HL-60 (cell line): Measurements from ENCODE around the gene NAGLU.

ENCODE experiments used
- DNase-seq, 2 experiments: peaks; one replicate each; pipeline ENCODE4 v3.0.0-alpha.2; 2010 to 2020; ENCODE audit warnings: low read depth in 1 of 2, low spot score in 1 of 2
- H3K27ac ChIP-seq: fragments of 250-450 bp; sonication (Bioruptor Pico); replicated peaks from 2 replicates; pipeline ENCODE4 v1.5.1; 2020; ENCODE audit warnings: mild to moderate bottlenecking, moderate library complexity
- H3K27me3 ChIP-seq: fragments of 250-450 bp; sonication (Bioruptor Pico); 2 replicates; pipeline ENCODE4 v1.5.1; 2021; ENCODE audit warnings: mild to moderate bottlenecking, moderate library complexity; ENCODE audit not compliant: insufficient read depth, poor library complexity, severe bottlenecking
- H3K4me3 ChIP-seq: replicated peaks from 2 replicates; pipeline ENCODE4 v1.5.1; 2011; ENCODE audit warnings: mild to moderate bottlenecking, control low read depth, low read length; ENCODE audit not compliant: insufficient read depth
- GABPA ChIP-seq: IDR thresholded peaks from 2 replicates; pipeline ENCODE4 v1.6.1; 2012; ENCODE audit warnings: low read depth
- POLR2AphosphoS5 ChIP-seq: IDR thresholded peaks from 2 replicates; pipeline ENCODE4 v1.6.1; 2012; ENCODE audit warnings: low read depth
- SPI1 ChIP-seq: IDR thresholded peaks from 2 replicates; pipeline ENCODE4 v1.6.1; 2012; ENCODE audit warnings: low read depth, mild to moderate bottlenecking, borderline replicate concordance
- TF ChIP-seq, protein P1 (sequence below): IDR thresholded peaks from 2 replicates; pipeline ENCODE4 v1.6.1; 2012; ENCODE audit warnings: low read depth; ENCODE audit not compliant: insufficient replicate concordance
- TF ChIP-seq, protein P2 (sequence below): IDR thresholded peaks from one replicate; pipeline ENCODE4 v1.5.1; 2011; ENCODE audit warnings: low read length, control low read depth, inconsistent platforms; ENCODE audit not compliant: insufficient read depth

NAGLU gene

DNA sequence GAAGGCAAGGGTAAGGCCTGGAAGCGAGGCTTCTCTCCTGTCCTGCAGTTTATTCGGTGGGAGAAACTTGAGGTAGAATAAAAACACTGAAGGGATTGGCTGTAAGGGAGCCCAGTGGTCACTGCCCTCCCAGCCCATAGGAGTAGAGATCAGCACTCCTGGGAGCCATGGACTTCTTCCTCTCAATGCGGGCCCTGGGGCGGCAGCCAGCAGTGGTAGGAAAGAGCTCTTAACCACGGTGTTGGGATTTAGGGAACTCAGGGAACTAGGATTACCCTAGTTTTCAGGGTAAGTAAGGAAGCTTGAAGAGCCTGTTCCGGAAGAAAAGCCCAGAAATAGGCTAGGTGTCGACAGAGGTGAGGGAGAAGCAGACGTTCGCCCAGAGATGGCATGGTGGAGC, 23.8 kb upstream of the NAGLU start:
- Histone ChIP-seq H3K27ac (no peak overlapping the region), H3K4me3 (no peak overlapping the region), H3K27me3 (no peaks in the 10 kb centered on the region)
- DNase-seq, result no peak
- no peak for TF ChIP-seq SPI1
- TF ChIP-seq, protein P1, sequence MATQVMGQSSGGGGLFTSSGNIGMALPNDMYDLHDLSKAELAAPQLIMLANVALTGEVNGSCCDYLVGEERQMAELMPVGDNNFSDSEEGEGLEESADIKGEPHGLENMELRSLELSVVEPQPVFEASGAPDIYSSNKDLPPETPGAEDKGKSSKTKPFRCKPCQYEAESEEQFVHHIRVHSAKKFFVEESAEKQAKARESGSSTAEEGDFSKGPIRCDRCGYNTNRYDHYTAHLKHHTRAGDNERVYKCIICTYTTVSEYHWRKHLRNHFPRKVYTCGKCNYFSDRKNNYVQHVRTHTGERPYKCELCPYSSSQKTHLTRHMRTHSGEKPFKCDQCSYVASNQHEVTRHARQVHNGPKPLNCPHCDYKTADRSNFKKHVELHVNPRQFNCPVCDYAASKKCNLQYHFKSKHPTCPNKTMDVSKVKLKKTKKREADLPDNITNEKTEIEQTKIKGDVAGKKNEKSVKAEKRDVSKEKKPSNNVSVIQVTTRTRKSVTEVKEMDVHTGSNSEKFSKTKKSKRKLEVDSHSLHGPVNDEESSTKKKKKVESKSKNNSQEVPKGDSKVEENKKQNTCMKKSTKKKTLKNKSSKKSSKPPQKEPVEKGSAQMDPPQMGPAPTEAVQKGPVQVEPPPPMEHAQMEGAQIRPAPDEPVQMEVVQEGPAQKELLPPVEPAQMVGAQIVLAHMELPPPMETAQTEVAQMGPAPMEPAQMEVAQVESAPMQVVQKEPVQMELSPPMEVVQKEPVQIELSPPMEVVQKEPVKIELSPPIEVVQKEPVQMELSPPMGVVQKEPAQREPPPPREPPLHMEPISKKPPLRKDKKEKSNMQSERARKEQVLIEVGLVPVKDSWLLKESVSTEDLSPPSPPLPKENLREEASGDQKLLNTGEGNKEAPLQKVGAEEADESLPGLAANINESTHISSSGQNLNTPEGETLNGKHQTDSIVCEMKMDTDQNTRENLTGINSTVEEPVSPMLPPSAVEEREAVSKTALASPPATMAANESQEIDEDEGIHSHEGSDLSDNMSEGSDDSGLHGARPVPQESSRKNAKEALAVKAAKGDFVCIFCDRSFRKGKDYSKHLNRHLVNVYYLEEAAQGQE, result no peak
- no peak for TF ChIP-seq POLR2AphosphoS5
- TF ChIP-seq GABPA, result no peak
- TF ChIP-seq, protein P2, sequence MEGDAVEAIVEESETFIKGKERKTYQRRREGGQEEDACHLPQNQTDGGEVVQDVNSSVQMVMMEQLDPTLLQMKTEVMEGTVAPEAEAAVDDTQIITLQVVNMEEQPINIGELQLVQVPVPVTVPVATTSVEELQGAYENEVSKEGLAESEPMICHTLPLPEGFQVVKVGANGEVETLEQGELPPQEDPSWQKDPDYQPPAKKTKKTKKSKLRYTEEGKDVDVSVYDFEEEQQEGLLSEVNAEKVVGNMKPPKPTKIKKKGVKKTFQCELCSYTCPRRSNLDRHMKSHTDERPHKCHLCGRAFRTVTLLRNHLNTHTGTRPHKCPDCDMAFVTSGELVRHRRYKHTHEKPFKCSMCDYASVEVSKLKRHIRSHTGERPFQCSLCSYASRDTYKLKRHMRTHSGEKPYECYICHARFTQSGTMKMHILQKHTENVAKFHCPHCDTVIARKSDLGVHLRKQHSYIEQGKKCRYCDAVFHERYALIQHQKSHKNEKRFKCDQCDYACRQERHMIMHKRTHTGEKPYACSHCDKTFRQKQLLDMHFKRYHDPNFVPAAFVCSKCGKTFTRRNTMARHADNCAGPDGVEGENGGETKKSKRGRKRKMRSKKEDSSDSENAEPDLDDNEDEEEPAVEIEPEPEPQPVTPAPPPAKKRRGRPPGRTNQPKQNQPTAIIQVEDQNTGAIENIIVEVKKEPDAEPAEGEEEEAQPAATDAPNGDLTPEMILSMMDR, result no peak

DNA sequence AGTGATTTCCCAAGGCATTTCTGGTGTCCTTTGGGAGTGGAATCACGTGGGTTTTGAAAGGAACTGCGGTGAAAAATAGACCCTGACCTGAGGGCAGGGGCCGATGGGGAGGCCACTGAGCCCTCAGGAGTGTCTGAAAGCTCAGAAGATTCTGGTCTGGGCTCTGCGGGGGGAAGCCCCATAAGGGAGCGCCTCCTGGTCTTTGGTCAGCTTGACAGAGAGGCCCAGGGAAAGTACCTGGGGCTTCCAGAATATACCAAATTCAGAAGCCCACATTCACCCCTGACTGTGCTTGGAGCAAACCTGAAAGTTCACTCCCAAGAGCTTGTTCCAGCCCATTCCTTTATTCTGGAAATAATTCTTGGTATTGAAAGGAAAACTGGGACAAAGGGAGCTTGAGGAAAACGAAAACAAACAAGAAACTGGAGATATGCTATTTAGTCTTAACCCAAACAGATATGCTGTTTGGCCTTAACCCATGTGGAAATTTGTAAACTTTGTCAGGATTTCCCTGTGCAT, 23.2 kb upstream of the NAGLU start:
- H3K4me3 ChIP-seq, result no peak overlapping the region
- TF ChIP-seq POLR2AphosphoS5, result no peak
- TF ChIP-seq, protein P2, result no peak
- TF ChIP-seq SPI1, result no peak
- TF ChIP-seq, protein P1, result no peak
- no peak for TF ChIP-seq GABPA
- no peak overlapping the region for H3K27ac ChIP-seq
- H3K27me3 ChIP-seq, result no peaks in the 10 kb centered on the region
- DNase-seq, result no peak

DNA sequence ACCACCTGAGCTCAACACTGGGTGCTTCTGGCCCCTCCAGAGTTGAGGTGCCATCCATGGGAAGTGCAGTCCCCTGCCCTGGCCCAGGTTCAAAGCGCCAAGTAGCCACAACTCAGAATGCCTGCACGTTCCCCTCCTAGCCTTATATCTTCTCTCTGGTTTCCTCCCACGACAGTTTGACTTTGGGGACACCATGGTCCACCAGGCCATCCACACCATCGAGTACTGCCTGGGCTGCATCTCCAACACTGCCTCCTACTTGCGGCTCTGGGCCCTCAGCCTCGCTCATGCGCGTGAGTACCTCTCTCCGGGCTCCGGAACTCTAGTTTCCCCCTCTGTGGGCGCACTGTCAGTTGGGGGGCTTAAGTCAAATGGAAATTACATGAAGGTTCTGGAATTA, 22.4 kb upstream of the NAGLU start:
- Histone ChIP-seq H3K27me3 (no peaks in the 10 kb centered on the region), H3K4me3 (no peak overlapping the region), H3K27ac (no peak overlapping the region)
- TF ChIP-seq POLR2AphosphoS5 (no peak), GABPA (no peak), SPI1 (no peak)
- TF ChIP-seq, protein P2, result no peak
- DNase-seq, result no peak

DNA sequence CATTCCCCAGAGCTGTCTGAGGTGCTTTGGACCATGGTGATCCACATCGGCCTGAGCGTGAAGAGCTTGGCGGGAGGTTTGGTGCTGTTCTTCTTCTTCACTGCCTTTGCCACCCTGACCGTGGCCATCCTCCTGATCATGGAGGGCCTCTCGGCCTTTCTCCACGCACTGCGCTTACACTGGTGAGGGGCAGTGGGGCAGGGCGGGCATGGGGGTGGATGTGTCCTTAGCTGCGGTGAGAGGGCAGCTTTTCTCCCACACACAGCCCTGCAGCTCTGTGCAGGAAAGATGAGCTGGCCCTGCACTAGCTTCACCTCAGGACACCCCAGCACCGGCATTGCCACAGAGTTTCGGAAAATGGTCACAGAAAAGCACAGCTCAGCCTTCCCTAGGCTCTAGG, 21.8 kb upstream of the NAGLU start:
- TF ChIP-seq GABPA (no peak), SPI1 (no peak), POLR2AphosphoS5 (no peak)
- TF ChIP-seq, protein P1, result no peak
- TF ChIP-seq, protein P2, result no peak
- H3K27me3 ChIP-seq, result no peaks in the 10 kb centered on the region
- no peak overlapping the region for H3K4me3 ChIP-seq
- H3K27ac ChIP-seq, result no peak overlapping the region
- no peak for DNase-seq
